T-helper 9 cell (primary cell): ENCODE measurements around the gene CABLES1.
"Not testable (repeated sequence)": the region's sequence is repeated elsewhere in the genome, so short reads cannot be mapped to it uniquely, and the experiment has no call there.

Experiments
- DNase-seq: peaks from one replicate; pipeline ENCODE4 v3.0.0-alpha.2; 2020

CABLES1 gene

GRCh38 chr18:23143016-23143814 is 7.9 kb downstream of the CABLES1 start:
- no peak for DNase-seq

GRCh38 chr18:23143815-23144261 is 8.6 kb downstream of the CABLES1 start:
- DNase-seq = no peak

- no peak for DNase-seq
Measured at GRCh38 chr18:23144640-23145039, 9.4 kb downstream of the CABLES1 start.

- DNase-seq = no peak
Measured at GRCh38 chr18:23145621-23146020, 10.3 kb downstream of the CABLES1 start.

GRCh38 chr18:23146861-23147469 is 11.7 kb downstream of the CABLES1 start:
- no peak for DNase-seq

- DNase-seq = no peak
Measured at GRCh38 chr18:23148382-23148781, 13.1 kb downstream of the CABLES1 start.

GRCh38 chr18:23149570-23149969 is 14.3 kb downstream of the CABLES1 start:
- DNase-seq = no peak

- DNase-seq = no peak
Measured at GRCh38 chr18:23151414-23152099, 16.3 kb downstream of the CABLES1 start.

GRCh38 chr18:23154030-23154429 is 18.7 kb downstream of the CABLES1 start:
- no peak for DNase-seq

GRCh38 chr18:23154823-23155500 is 19.7 kb downstream of the CABLES1 start:
- no peak for DNase-seq

GRCh38 chr18:23155537-23155936 is 20.3 kb downstream of the CABLES1 start:
- no peak for DNase-seq

GRCh38 chr18:23156134-23156533 is 20.8 kb downstream of the CABLES1 start:
- DNase-seq = no peak

GRCh38 chr18:23158058-23158457 is 22.8 kb downstream of the CABLES1 start:
- DNase-seq = no peak

- not testable (repeated sequence) for DNase-seq
Measured at GRCh38 chr18:23158884-23159283, 23.6 kb downstream of the CABLES1 start.

- DNase-seq = no peak
Measured at GRCh38 chr18:23159344-23159743, 24.1 kb downstream of the CABLES1 start.

GRCh38 chr18:23162473-23162872 is 27.2 kb downstream of the CABLES1 start:
- DNase-seq = no peak

GRCh38 chr18:23163786-23164533 is 28.7 kb downstream of the CABLES1 start:
- no peak for DNase-seq

- no peak for DNase-seq
Measured at GRCh38 chr18:23165271-23166068, 30.2 kb downstream of the CABLES1 start.

- DNase-seq = no peak
Measured at GRCh38 chr18:23166891-23167541, 31.7 kb downstream of the CABLES1 start.

GRCh38 chr18:23169673-23170044 is 34.4 kb downstream of the CABLES1 start:
- DNase-seq = no peak

- no peak for DNase-seq
Measured at GRCh38 chr18:23170137-23170536, 34.9 kb downstream of the CABLES1 start.
